Skeletal muscle tissue (tissue), 4 donors: ENCODE results near the gene DCAF7. TPM values are rescaled to one million over a fixed set of nuclear protein-coding genes. Genes with fewer than 3 reads are reported as not detected.

Experiments
- H3K27ac ChIP-seq: one replicate; pipeline ENCODE4 v1.7.0; 2013; ENCODE audit warnings: mild to moderate bottlenecking, low read depth, low read length, inconsistent platforms
- H3K27me3 ChIP-seq, 3 donors: one replicate each; pipeline ENCODE4 v1.7.0; 2013; ENCODE audit warnings: low read length in 3 of 3; ENCODE audit not compliant: control insufficient read depth in 3 of 3, insufficient read depth in 3 of 3
- H3K36me3 ChIP-seq, 3 donors: one replicate each; pipeline ENCODE4 v1.7.0; 2013; ENCODE audit warnings: low read length in 3 of 3; ENCODE audit not compliant: control insufficient read depth in 3 of 3, insufficient read depth in 3 of 3
- H3K4me1 ChIP-seq, 3 donors: one replicate each; pipeline ENCODE4 v1.7.0; 2013; ENCODE audit warnings: low read length in 3 of 3, mild to moderate bottlenecking in 3 of 3; ENCODE audit not compliant: control insufficient read depth in 3 of 3, insufficient read depth in 3 of 3
- H3K4me3 ChIP-seq, 3 donors: one replicate each; pipeline ENCODE4 v1.7.0; 2013; ENCODE audit warnings: low read length in 3 of 3
- H3K9ac ChIP-seq, 3 donors: one replicate each; pipeline ENCODE4 v1.7.0; 2013; ENCODE audit warnings: low read length in 3 of 3, mild to moderate bottlenecking in 3 of 3, moderate library complexity in 2 of 3, low read depth in 1 of 3
- H3K9me3 ChIP-seq, 3 donors: one replicate each; pipeline ENCODE4 v1.7.0; 2013; ENCODE audit warnings: low read length in 3 of 3; ENCODE audit not compliant: control insufficient read depth in 3 of 3
- total RNA-seq: library from RNA; depleted of rRNA; stranded (reverse); fragments of >200 nt; gene quantifications from one replicate; pipeline ENCODE4 v1.2.3, GENCODE V29; 2014
- donor health status: Osteomylitis.

DCAF7 gene
- total RNA-seq, 1 donor from 2014 or later: 13.6 TPM

DNA sequence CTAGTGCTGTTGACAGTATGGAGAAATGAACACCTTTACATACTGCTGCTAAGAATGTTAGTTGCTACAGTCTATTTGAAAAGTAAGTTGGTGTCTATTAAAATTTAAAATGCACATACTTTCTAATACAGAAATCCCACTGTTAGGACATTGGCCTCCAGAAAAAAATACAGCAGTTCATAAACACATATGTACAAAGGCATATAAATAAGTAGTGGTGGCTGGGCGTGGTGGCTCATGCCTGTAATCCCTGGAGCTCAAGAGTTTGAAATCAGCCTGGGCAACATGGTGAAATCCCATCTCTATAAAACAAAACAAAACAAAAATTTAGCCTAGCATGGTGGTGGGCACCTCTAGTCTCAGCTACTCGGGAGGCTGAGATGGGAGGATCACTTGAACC is 13.1 kb downstream of the DCAF7 start:
- Histone ChIP-seq H3K36me3 (no peaks in the 10 kb centered on the region), H3K9me3 (no peaks in the 10 kb centered on the region), H3K27me3 (no peaks in the 10 kb centered on the region), H3K9ac (no peak overlapping the region), H3K4me1 (no peaks in the 10 kb centered on the region), H3K27ac (no peak overlapping the region), H3K4me3 (no peak overlapping the region)

DNA sequence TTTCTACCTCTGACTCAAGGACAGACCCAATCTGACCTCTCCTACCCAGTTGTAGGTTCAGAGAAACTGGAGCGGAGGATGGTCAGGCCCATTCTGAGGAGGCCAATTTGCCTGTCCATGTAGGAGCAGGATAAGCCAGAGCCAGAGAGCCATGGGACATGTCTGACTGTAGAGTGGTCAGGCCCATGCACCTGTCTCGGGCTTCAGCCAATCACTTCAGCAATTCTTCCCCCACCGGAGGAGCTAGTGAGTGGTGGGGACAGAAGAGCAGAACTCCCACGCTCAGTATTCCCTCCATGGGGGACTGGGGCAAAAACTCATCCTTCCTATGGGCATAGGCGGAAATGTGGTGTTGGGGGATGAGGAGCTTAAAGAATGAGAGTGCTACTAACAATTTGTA is 14.3 kb downstream of the DCAF7 start:
- Histone ChIP-seq H3K36me3 (no peaks in the 10 kb centered on the region), H3K4me3 (no peak overlapping the region), H3K9me3 (no peaks in the 10 kb centered on the region), H3K4me1 (peaks cover 0 to 3% (median 0%) of the 10 kb centered on the region in 3 donors), H3K9ac (no peak overlapping the region), H3K27me3 (no peaks in the 10 kb centered on the region), H3K27ac (no peak overlapping the region)

DNA sequence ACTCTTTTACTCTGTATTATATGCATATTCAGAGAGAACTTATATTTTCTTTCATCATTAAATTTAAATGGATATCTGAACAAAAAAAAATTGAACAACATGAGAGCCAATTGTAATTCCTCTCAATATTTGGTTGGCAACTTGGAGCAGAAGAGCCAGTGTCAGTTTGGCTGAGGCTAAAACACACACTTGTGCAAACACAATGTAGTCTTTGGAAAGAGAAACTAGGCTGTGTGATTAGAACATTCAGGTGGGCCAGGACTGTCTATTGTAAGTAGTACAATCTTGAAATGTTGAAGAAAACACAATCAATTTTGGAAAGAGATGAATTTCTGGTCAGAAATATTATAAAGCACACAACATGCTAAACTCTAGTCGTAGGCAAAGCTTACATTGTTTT is 17.0 kb downstream of the DCAF7 start:
- Histone ChIP-seq H3K27me3 (no peaks in the 10 kb centered on the region), H3K4me3 (no peak overlapping the region), H3K36me3 (peaks cover 0 to 2% (median 0%) of the 10 kb centered on the region in 3 donors), H3K27ac (no peak overlapping the region), H3K9me3 (no peaks in the 10 kb centered on the region), H3K9ac (no peak overlapping the region), H3K4me1 (peaks cover 0 to 3% (median 0%) of the 10 kb centered on the region in 3 donors)

DNA sequence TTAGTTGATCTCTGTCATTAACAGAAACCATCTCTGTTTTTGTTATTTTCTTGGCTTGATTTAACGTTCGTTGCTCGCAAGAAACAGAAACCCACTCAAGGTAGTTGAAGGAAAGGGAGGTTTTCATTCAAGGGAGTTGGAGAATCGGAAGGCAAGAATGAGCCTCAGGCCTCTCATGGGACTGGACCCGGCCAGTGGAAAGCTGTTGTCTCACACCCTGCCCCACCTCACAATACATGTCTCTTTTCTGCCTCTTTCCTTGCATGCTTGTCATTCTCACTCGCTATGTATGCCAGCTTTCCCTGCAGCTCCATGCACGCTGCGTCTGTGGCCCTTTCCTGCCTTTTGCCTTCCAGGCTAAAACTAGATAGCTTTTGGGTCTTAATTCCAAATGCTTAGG is 18.3 kb downstream of the DCAF7 start:
- Histone ChIP-seq H3K9ac (no peak overlapping the region), H3K27ac (no peak overlapping the region), H3K36me3 (peaks cover 0 to 2% (median 0%) of the 10 kb centered on the region in 3 donors), H3K27me3 (no peaks in the 10 kb centered on the region), H3K9me3 (no peaks in the 10 kb centered on the region), H3K4me1 (peaks cover 0 to 3% (median 0%) of the 10 kb centered on the region in 3 donors), H3K4me3 (no peak overlapping the region)

DNA sequence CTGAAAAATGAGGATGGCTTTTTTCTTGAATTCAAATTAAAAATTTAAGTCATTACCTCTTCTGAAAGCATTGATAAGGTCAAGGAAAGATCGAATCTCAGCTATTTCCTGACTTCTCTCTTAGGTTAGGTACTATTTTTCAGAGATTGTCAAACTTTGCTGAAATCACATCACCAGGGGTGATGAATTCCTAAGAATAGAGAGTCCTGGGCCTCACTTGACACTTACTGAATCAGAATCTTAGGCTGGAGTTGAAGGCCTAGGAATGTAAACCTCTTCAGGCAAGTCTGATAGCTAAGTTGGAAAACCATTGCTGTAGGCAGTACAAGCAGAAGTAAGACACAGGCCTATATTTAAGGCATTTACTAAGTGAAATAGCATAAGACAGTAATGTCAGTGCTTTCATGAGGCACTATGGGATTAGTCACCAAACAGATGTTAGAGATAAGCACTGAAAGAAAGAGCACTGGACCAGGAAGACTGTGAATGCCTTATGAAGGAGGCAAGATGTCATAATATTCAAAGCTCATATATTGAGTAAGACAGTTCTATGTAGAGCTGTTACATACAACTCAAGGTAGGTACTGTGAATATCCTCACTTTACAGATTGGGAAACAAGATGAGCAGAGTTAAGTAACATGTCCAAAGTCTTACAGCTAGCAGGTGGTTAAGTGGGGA is 21.5 kb downstream of the DCAF7 start:
- peaks cover 0 to 3% (median 0%) of the 10 kb centered on the region in 3 donors for H3K4me1 ChIP-seq
- peaks cover 0 to 4% (median 0%) of the 10 kb centered on the region in 3 donors for H3K36me3 ChIP-seq
- no peak overlapping the region for H3K4me3 ChIP-seq
- no peaks in the 10 kb centered on the region for H3K9me3 ChIP-seq
- H3K27me3 ChIP-seq: no peaks in the 10 kb centered on the region
- no peak overlapping the region for H3K9ac ChIP-seq
- H3K27ac ChIP-seq: no peak overlapping the region

DNA sequence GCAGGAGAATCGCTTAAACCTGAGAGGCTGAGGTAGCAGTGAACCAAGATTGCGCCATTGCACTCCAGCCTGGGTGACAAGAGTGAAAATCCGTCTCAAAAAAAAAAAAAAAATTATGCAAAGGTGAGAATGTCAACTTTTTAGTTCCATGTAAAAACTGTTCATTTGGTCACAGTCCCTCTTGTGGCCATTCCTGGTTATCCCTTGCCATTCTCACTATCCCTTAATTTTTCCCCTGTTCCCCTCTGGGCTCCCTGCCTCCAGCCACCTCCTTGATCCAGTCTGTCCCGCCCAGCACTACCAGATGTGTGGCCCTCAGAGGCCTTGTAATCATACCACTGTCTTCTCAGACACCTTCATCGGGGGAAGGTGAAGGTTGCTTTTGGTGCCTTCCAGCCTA is 23.4 kb downstream of the DCAF7 start:
- Histone ChIP-seq H3K4me3 (no peak overlapping the region), H3K9me3 (no peaks in the 10 kb centered on the region), H3K4me1 (peaks cover 0 to under 1% (median 0%) of the 10 kb centered on the region in 3 donors), H3K9ac (no peak overlapping the region), H3K27ac (no peak overlapping the region), H3K36me3 (peaks cover 0 to 7% (median 3%) of the 10 kb centered on the region in 3 donors), H3K27me3 (no peaks in the 10 kb centered on the region)

DNA sequence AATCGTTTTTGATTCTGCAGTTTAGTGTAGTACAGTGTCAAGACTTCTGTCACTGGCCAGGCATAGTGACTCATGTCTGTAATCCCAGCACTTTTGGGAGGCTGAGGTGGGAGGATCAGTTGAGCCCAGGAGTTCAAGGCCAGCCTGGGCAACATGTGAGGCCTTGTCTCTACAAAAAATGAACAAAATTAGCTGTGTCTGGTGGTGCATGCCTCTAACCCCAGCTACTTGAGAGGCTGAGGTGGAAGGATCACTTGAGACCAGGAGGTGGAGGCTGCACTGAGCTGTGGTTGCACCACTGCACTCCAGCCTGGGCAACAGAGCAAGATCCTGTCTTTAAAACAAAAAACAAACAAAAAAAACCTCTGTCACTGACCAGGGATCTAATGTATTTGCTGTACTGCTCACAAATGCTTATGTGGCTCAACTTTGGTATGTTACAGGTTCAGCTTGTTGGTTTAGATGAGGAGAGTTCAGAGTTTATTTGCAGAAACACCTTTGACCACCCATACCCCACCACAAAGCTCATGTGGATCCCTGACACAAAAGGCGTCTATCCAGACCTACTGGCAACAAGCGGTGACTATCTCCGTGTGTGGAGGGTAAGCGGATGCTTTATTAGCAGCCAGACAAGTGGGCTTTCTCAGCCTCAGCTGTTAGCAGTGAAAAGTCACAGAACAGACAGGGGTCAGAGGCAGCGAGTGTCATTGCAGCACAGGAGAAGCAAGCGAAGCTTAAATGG is 27.9 kb downstream of the DCAF7 start:
- H3K4me1 ChIP-seq: no peaks in the 10 kb centered on the region
- peaks cover 10 to 34% (median 20%) of the 10 kb centered on the region in 3 donors for H3K36me3 ChIP-seq
- H3K9me3 ChIP-seq: no peaks in the 10 kb centered on the region
- H3K27ac ChIP-seq: no peak overlapping the region
- no peak overlapping the region for H3K4me3 ChIP-seq
- no peaks in the 10 kb centered on the region for H3K27me3 ChIP-seq
- H3K9ac ChIP-seq: no peak overlapping the region

DNA sequence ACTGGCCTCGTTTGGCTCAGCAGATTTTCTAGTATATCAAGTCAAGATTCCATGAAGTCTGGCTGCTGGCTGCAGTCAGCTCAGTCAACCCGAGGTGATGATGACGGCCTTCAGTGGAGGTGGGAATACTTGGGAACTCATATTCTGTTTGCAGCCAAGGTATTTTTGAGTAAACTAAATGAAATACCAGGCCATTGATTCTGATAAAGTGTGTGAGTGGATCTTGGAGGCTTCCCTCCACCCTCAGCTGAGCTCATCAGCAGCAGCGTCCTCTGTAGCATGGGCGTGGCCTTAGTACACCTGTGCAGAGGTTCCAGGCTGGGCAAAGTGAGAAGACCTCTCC is 28.5 kb downstream of the DCAF7 start:
- Histone ChIP-seq H3K27me3 (no peaks in the 10 kb centered on the region), H3K4me1 (no peaks in the 10 kb centered on the region), H3K36me3 (peaks cover 15 to 39% (median 25%) of the 10 kb centered on the region in 3 donors), H3K9me3 (no peaks in the 10 kb centered on the region), H3K9ac (no peak overlapping the region), H3K4me3 (no peak overlapping the region), H3K27ac (no peak overlapping the region)

DNA sequence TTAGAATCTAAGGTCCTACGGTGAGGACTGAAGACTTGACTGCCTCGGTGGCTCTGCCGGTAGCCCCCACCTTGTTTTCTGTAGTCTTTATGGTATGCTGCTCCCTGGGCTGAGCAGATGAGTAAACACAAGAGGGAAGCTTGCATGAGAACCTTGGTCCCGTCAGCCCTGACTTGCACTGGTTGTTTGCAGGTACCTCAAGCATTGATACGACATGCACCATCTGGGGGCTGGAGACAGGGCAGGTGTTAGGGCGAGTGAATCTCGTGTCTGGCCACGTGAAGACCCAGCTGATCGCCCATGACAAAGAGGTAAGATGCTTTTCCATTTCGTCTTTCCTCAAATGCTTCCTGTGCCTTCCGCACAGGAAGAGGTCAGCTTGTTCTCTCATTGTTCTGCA is 29.4 kb downstream of the DCAF7 start:
- Histone ChIP-seq H3K4me3 (no peak overlapping the region), H3K9me3 (no peaks in the 10 kb centered on the region), H3K4me1 (no peaks in the 10 kb centered on the region), H3K27me3 (no peaks in the 10 kb centered on the region), H3K27ac (no peak overlapping the region), H3K9ac (no peak overlapping the region), H3K36me3 (peaks cover 17 to 41% (median 32%) of the 10 kb centered on the region in 3 donors)

DNA sequence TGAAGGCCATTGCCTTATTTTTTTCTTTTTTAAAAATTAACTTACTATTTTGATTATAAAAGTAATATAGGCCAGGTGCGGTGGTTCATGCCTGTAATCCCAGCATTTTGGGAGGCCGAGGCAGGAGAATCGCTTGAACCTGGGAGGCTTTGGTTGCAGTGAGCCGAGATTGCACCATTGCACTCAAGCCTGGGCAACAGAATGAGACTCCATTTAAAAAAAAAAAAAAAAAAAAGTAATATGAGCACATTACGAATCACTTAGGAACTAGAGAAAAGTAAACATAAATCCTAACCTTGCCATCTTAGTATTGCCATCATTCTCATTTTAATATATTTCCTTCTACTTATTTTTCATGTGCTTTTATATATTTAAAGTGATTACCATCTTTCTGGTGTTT is 37.5 kb downstream of the DCAF7 start:
- Histone ChIP-seq H3K27me3 (no peaks in the 10 kb centered on the region), H3K9ac (no peak overlapping the region), H3K27ac (no peak overlapping the region), H3K4me3 (no peak overlapping the region), H3K9me3 (no peaks in the 10 kb centered on the region), H3K4me1 (no peaks in the 10 kb centered on the region), H3K36me3 (peaks cover 52 to 70% (median 65%) of the 10 kb centered on the region in 3 donors)
